H9 (cell line): Measurements from ENCODE around the gene PXK. TPM values are rescaled to one million over a fixed set of nuclear protein-coding genes. Genes with fewer than 3 reads are reported as not detected.

Source experiments
- DNase-seq: peaks from one replicate; pipeline ENCODE4 v3.0.0-alpha.2; 2017
- H2AFZ ChIP-seq: one replicate; pipeline ENCODE4 v1.6.1; 2013; ENCODE audit warnings: mild to moderate bottlenecking, low read length, control low read depth, moderate library complexity
- H2AK5ac ChIP-seq: 2 replicates; pipeline ENCODE4 v1.6.1; 2013; ENCODE audit warnings: low read length, control low read depth, mixed read lengths; ENCODE audit not compliant: insufficient read length
- H2BK120ac ChIP-seq: one replicate; pipeline ENCODE4 v1.6.1; 2013; ENCODE audit warnings: low read depth, mild to moderate bottlenecking, low read length, control low read depth, inconsistent platforms; ENCODE audit not compliant: poor library complexity, severe bottlenecking
- H2BK12ac ChIP-seq: 2 replicates; pipeline ENCODE4 v1.6.1; 2013; ENCODE audit warnings: low read length, control low read depth, mixed read lengths, low read depth; ENCODE audit not compliant: insufficient read length
- H2BK15ac ChIP-seq: 2 replicates; pipeline ENCODE4 v1.6.1; 2013; ENCODE audit warnings: low read depth, low read length, control low read depth
- H2BK20ac ChIP-seq: one replicate; pipeline ENCODE4 v1.6.1; 2013; ENCODE audit warnings: low read depth, mild to moderate bottlenecking, low read length, control low read depth, inconsistent platforms; ENCODE audit not compliant: poor library complexity, severe bottlenecking
- H2BK5ac ChIP-seq: 2 replicates; pipeline ENCODE4 v1.6.1; 2013; ENCODE audit warnings: low read length, control low read depth, mixed read lengths; ENCODE audit not compliant: insufficient read length
- H3K14ac ChIP-seq: 2 replicates; pipeline ENCODE4 v1.6.1; 2013; ENCODE audit warnings: low read length, control low read depth; ENCODE audit not compliant: insufficient read depth
- H3K18ac ChIP-seq: 2 replicates; pipeline ENCODE4 v1.6.1; 2013; ENCODE audit warnings: low read depth, mild to moderate bottlenecking, mixed read lengths, low read length, control low read depth; ENCODE audit not compliant: insufficient read length
- H3K23ac ChIP-seq: 2 replicates; pipeline ENCODE4 v1.6.1; 2013; ENCODE audit warnings: low read length, control low read depth, mixed read lengths, low read depth; ENCODE audit not compliant: insufficient read length
- H3K23me2 ChIP-seq: 2 replicates; pipeline ENCODE4 v1.6.1; 2013; ENCODE audit warnings: low read depth, mild to moderate bottlenecking, mixed read lengths, low read length, control low read depth; ENCODE audit not compliant: insufficient read length, poor library complexity, severe bottlenecking
- H3K27ac ChIP-seq: 2 replicates; pipeline ENCODE4 v1.5.1; 2013; ENCODE audit warnings: low read length, control low read depth, mixed read lengths, low read depth; ENCODE audit not compliant: insufficient read length
- H3K27me3 ChIP-seq: 2 replicates; pipeline ENCODE4 v1.6.1; 2013; ENCODE audit warnings: low read length, control low read depth, inconsistent platforms; ENCODE audit not compliant: insufficient read depth
- H3K4ac ChIP-seq: 2 replicates; pipeline ENCODE4 v1.6.1; 2013; ENCODE audit warnings: low read depth, mild to moderate bottlenecking, control low read depth, inconsistent platforms, low read length, moderate library complexity
- H3K4me1 ChIP-seq: 2 replicates; pipeline ENCODE4 v1.6.1; 2013; ENCODE audit warnings: low read length, control low read depth, inconsistent platforms; ENCODE audit not compliant: insufficient read depth
- H3K4me2 ChIP-seq: 2 replicates; pipeline ENCODE4 v1.6.1; 2013; ENCODE audit warnings: low read length, control low read depth, mixed read lengths; ENCODE audit not compliant: insufficient read length, insufficient read depth
- H3K56ac ChIP-seq: 2 replicates; pipeline ENCODE4 v1.6.1; 2013; ENCODE audit warnings: low read depth, mild to moderate bottlenecking, mixed read lengths, low read length, control low read depth; ENCODE audit not compliant: insufficient read length
- H3K79me1 ChIP-seq: 2 replicates; pipeline ENCODE4 v1.6.1; 2013; ENCODE audit warnings: low read depth, mild to moderate bottlenecking, moderate library complexity, low read length, control low read depth, inconsistent platforms; ENCODE audit not compliant: insufficient read depth, poor library complexity, severe bottlenecking
- H3K79me2 ChIP-seq: 2 replicates; pipeline ENCODE4 v1.6.1; 2013; ENCODE audit warnings: low read length, control low read depth, inconsistent platforms; ENCODE audit not compliant: insufficient read depth
- H3K9ac ChIP-seq: 2 replicates; pipeline ENCODE4 v1.6.1; 2013; ENCODE audit warnings: low read length, control low read depth, mixed read lengths; ENCODE audit not compliant: insufficient read length; ENCODE audit errors: extremely low read depth
- H3K9me3 ChIP-seq: one replicate; pipeline ENCODE4 v1.6.1; 2013; ENCODE audit warnings: low read depth, low read length, inconsistent platforms; ENCODE audit not compliant: control insufficient read depth
- H3T11ph ChIP-seq: one replicate; pipeline ENCODE4 v1.6.1; 2013; ENCODE audit warnings: mild to moderate bottlenecking, low read length, control low read depth, inconsistent platforms
- H4K20me1 ChIP-seq: one replicate; pipeline ENCODE4 v1.6.1; 2013; ENCODE audit not compliant: control insufficient read depth, insufficient read length, insufficient read depth
- H4K5ac ChIP-seq: 2 replicates; pipeline ENCODE4 v1.6.1; 2013; ENCODE audit warnings: low read depth, mild to moderate bottlenecking, mixed read lengths, low read length, control low read depth; ENCODE audit not compliant: insufficient read length
- H4K8ac ChIP-seq: replicated peaks from 2 replicates; pipeline ENCODE4 v1.6.1; 2013; ENCODE audit warnings: low read length, control low read depth, mixed read lengths, low read depth; ENCODE audit not compliant: insufficient read length
- H4K91ac ChIP-seq: 2 replicates; pipeline ENCODE4 v1.6.1; 2013; ENCODE audit warnings: low read depth, mild to moderate bottlenecking, moderate library complexity, mixed read lengths, low read length, control low read depth; ENCODE audit not compliant: insufficient read length
- H3K27ac Mint-ChIP-seq, 3 experiments: 2 replicates in 2 of 3; 3 replicates in 1 of 3; pipeline ENCODE4 v1.8.0; 2020 to 2021; ENCODE audit warnings: mixed read lengths in 3 of 3, mild to moderate bottlenecking in 1 of 3, moderate library complexity in 1 of 3
- H3K27me3 Mint-ChIP-seq: 2 replicates; pipeline ENCODE4 v1.8.0; 2021; ENCODE audit warnings: low read depth, mild to moderate bottlenecking, moderate library complexity, mixed read lengths
- H3K36me3 Mint-ChIP-seq, 3 experiments: 2 replicates in 2 of 3; 3 replicates in 1 of 3; pipeline ENCODE4 v1.8.0; 2020 to 2021; ENCODE audit warnings: low read depth in 3 of 3, mixed read lengths in 3 of 3; ENCODE audit not compliant: insufficient read depth in 1 of 3
- H3K4me1 Mint-ChIP-seq, 2 experiments: 2 replicates each; pipeline ENCODE4 v1.8.0; 2020; ENCODE audit warnings: mixed read lengths in 2 of 2
- H3K4me3 Mint-ChIP-seq, 2 experiments: 2 replicates in 1 of 2; 3 replicates in 1 of 2; pipeline ENCODE4 v1.8.0; 2020 to 2021; ENCODE audit warnings: mild to moderate bottlenecking in 2 of 2, mixed read lengths in 2 of 2, moderate library complexity in 1 of 2
- H3K9me3 Mint-ChIP-seq, 2 experiments: 2 replicates in 1 of 2; 3 replicates in 1 of 2; pipeline ENCODE4 v1.8.0; 2020; ENCODE audit warnings: mild to moderate bottlenecking in 2 of 2, mixed read lengths in 2 of 2, moderate library complexity in 1 of 2
- CTCF ChIP-seq: fragments of 200-600 bp; sonication (generic); conservative IDR thresholded peaks from 3 replicates; pipeline ENCODE4 v1.8.0; 2021; ENCODE audit warnings: antibody characterized with exemption, mild to moderate bottlenecking
- WGBS: extraction: QIAGEN DNeasy Blood & Tissue Kit; methylation state at CpG from one replicate; pipeline ENCODE4 v1.1.7; 2013; ENCODE audit warnings: missing lambda C conversion rate, low lambda C conversion rate, mixed read lengths; ENCODE audit not compliant: insufficient read length; ENCODE audit errors: extremely low coverage; 5-methylcytosine and 5-hydroxymethylcytosine counted together
- total RNA-seq: library from RNA; stranded (reverse); gene quantifications from 2 replicates; pipeline ENCODE4 v1.2.1, GENCODE V29; 2021

PXK gene
- total RNA-seq, 1 experiment from 2014 or later = 3.3 TPM

- DNase-seq = no peak
- Histone ChIP-seq H4K5ac (no peak overlapping the region), H4K20me1 (peaks cover 3% of the 10 kb centered on the region), H2BK5ac (no peak overlapping the region), H3K23me2 (no peaks in the 10 kb centered on the region), H3K79me2 (no peaks in the 10 kb centered on the region), H4K91ac (no peak overlapping the region), H2AFZ (no peak overlapping the region), H3T11ph (no peak overlapping the region), H2AK5ac (no peak overlapping the region), H3K4ac (no peak overlapping the region), H4K8ac (no peak overlapping the region), H3K27me3 (no peaks in the 10 kb centered on the region), H3K18ac (no peak overlapping the region), H3K23ac (no peak overlapping the region), H3K56ac (no peak overlapping the region), H2BK20ac (no peak overlapping the region), H2BK15ac (no peak overlapping the region), H3K9ac (no peak overlapping the region), H3K27ac (no peak overlapping the region), H2BK120ac (no peak overlapping the region), H3K4me1 (no peaks in the 10 kb centered on the region), H3K9me3 (no peaks in the 10 kb centered on the region), H3K14ac (no peak overlapping the region), H2BK12ac (no peak overlapping the region), H3K79me1 (no peaks in the 10 kb centered on the region), H3K4me2 (no peak overlapping the region)
- Mint-ChIP-seq H3K9me3 (no peaks in the 10 kb centered on the region), H3K36me3 (peaks cover 15 to 41% (median 24%) of the 10 kb centered on the region in 3 experiments; a peak in 6 of 7 replicates), H3K27ac (peak overlapping the region in 1 of 3 experiments; percentile 57; a peak in 2 of 7 replicates), H3K27me3 (no peaks in the 10 kb centered on the region), H3K4me1 (no peaks in the 10 kb centered on the region; a peak in 1 of 4 replicates), H3K4me3 (no peak overlapping the region; a peak in 1 of 5 replicates)
- peak; percentile 51 for TF ChIP-seq CTCF
- WGBS = no CpG with 5 or more reads among the region's 8 CpGs
Observed at GRCh38 chr3:58422756-58423325, 90.1 kb downstream of the PXK start.
